ENCODE results near the gene HLA-DQA2.

HLA-DQA2 gene

DNA sequence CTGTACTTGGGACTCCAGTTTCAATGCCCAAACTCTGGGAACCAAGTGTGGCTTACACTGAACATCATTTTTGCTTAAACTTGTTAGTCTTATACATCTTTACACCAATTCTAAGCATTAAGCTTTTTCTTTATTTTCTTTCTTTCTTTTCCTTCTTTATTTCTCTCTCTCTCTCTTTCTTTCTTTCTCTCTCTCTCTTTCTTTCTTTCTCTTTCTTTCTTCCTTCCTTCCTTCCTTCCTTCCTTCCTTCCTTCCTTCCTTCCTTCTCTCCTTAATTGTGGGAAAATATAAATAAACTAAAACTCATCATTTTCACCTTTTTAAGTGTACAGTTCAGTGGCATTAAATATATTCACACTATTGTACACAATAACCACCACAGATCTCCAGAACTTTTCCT, 31.6 kb upstream of the HLA-DQA2 start:
- H3K27me3 ChIP-seq = peaks cover 16% of the 10 kb centered on the region
- DNase-seq = no peak
- TF ChIP-seq, protein P1, sequence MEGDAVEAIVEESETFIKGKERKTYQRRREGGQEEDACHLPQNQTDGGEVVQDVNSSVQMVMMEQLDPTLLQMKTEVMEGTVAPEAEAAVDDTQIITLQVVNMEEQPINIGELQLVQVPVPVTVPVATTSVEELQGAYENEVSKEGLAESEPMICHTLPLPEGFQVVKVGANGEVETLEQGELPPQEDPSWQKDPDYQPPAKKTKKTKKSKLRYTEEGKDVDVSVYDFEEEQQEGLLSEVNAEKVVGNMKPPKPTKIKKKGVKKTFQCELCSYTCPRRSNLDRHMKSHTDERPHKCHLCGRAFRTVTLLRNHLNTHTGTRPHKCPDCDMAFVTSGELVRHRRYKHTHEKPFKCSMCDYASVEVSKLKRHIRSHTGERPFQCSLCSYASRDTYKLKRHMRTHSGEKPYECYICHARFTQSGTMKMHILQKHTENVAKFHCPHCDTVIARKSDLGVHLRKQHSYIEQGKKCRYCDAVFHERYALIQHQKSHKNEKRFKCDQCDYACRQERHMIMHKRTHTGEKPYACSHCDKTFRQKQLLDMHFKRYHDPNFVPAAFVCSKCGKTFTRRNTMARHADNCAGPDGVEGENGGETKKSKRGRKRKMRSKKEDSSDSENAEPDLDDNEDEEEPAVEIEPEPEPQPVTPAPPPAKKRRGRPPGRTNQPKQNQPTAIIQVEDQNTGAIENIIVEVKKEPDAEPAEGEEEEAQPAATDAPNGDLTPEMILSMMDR (IDR thresholded peaks at IDR 0.05; ENCODE audit: low read depth, low read length) = no peak
- H3K9me3 ChIP-seq = no peaks in the 10 kb centered on the region
- no peak overlapping the region for H3K4me3 ChIP-seq (ENCODE audit: low read depth, low read length)
- no peaks in the 10 kb centered on the region for H3K36me3 ChIP-seq
- H3K4me1 ChIP-seq = no peaks in the 10 kb centered on the region

DNA sequence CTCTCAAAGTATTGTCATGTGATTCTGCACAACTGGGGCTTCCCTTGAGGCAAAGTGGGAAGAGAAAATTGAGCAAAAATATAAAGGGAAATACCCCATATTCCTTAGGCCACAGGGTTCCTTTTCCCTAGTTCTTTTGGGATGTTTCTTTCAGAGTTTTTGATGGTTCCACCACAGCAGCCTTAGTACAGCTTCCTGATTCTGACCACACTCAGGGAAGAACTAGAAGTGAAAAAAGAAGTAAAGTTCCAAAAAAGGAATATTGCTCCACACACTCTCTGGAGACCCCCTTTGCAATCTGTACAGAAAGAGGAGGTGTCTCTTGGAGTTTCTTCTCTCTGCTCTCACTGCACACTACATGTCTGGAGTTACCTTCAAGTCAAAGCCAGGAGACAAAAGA, 27.9 kb upstream of the HLA-DQA2 start:
- Histone ChIP-seq H3K4me1 (no peaks in the 10 kb centered on the region), H3K27me3 (peaks cover 21% of the 10 kb centered on the region), H3K4me3 (ENCODE audit: low read depth, low read length) (no peak overlapping the region), H3K36me3 (no peaks in the 10 kb centered on the region), H3K9me3 (no peaks in the 10 kb centered on the region)
- no peak for DNase-seq
- TF ChIP-seq, protein P1 (IDR thresholded peaks at IDR 0.05; ENCODE audit: low read depth, low read length) = no peak

DNA sequence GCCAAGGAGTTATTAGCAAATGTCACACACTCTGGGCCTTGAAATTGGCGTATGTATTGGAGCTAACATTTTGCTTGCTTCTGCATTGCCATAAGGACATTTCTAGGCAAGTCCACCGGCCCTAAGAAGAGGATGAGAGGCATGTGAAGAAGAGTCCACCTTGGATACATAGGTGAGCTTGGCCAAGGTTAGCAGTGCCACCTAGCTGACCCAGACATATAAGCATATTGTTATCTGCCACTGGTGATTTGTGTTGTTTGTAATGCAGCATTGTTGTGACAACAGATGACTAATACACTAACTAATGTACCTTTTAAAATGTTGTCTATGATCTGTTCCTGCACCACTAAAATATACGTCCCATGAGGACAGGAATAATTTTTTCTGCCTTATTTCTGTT, 24.8 kb upstream of the HLA-DQA2 start:
- no peak for DNase-seq
- no peaks in the 10 kb centered on the region for H3K36me3 ChIP-seq
- no peak overlapping the region for H3K4me3 ChIP-seq (ENCODE audit: low read depth, low read length)
- TF ChIP-seq, protein P1 (IDR thresholded peaks at IDR 0.05; ENCODE audit: low read depth, low read length) = no peak
- H3K4me1 ChIP-seq = no peaks in the 10 kb centered on the region
- H3K27me3 ChIP-seq = peaks cover 25% of the 10 kb centered on the region
- H3K9me3 ChIP-seq = no peaks in the 10 kb centered on the region

DNA sequence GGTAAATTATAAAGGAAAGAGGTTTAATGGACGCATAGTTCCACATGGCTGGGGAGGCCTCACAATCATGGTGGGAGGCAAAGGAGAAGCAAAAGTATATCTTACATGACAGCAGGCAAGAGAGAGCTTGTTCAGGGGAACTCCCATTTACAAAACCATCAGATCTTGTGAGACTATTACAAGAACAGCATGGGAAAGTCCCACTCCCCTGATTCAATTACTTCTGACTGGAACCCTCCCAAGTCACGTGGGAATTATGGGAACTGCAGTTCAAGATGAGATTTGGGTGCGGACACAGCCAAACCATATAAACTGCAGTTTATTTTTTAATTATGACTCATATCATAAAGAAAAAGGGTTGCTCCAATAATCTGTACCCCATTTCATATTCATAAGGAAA, 22.3 kb upstream of the HLA-DQA2 start:
- Histone ChIP-seq H3K9me3 (no peaks in the 10 kb centered on the region), H3K36me3 (no peaks in the 10 kb centered on the region), H3K4me3 (ENCODE audit: low read depth, low read length) (no peak overlapping the region), H3K27me3 (peaks cover 18% of the 10 kb centered on the region), H3K4me1 (no peaks in the 10 kb centered on the region)
- TF ChIP-seq, protein P1 (IDR thresholded peaks at IDR 0.05; ENCODE audit: low read depth, low read length) = no peak
- DNase-seq = no peak

DNA sequence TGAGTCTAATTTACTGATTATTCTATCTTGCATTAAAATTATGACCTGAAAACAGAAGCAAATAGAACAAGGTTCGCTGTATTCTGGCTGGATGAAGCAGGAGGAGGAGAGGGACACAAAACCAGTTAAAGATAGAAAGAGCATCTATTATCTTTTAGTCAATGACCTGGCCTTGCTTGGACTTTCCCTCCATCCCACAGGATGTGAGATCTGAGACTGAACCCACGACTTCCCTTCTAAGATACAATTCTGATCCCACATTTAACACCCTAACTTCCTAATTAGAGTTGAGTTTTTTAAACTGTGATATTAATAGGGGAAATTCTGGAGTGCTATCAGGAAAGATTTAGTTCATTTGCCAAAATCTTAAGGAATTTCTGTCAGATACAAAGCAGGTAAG, 3.1 kb upstream of the HLA-DQA2 start:
- TF ChIP-seq, protein P1 (IDR thresholded peaks at IDR 0.05; ENCODE audit: low read depth, low read length) = no peak
- DNase-seq = no peak
- Histone ChIP-seq H3K27me3 (peaks cover 31% of the 10 kb centered on the region), H3K4me1 (no peaks in the 10 kb centered on the region), H3K36me3 (no peaks in the 10 kb centered on the region), H3K4me3 (ENCODE audit: low read depth, low read length) (no peak overlapping the region), H3K9me3 (no peaks in the 10 kb centered on the region)

DNA sequence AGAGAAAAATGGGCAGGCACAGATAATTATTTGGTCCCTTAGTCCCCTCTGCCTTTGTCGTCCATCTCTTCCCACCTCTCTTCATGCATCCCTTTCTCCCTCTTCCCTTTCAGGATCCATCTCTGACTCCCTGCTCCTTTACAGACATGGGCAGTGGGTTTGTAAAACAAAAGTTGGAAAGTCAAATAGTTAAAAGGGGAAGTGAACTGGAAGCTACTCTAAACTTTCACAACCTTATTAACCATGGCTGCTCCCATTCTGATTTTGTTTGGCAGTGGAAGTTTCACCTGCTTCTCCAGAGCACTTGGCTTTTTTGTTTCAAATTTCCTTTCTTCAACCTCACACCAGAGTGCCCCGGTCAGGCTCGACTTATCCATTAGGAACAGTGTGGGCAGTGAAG, 1.2 kb downstream of the HLA-DQA2 start:
- Histone ChIP-seq H3K27me3 (peaks cover 42% of the 10 kb centered on the region), H3K36me3 (no peaks in the 10 kb centered on the region), H3K4me1 (no peaks in the 10 kb centered on the region), H3K9me3 (no peaks in the 10 kb centered on the region), H3K4me3 (ENCODE audit: low read depth, low read length) (no peak overlapping the region)
- DNase-seq = no peak
- TF ChIP-seq, protein P1 (IDR thresholded peaks at IDR 0.05; ENCODE audit: low read depth, low read length) = no peak
